Stimulated activated CD4-positive, alpha-beta T cell treated with anti-CD3 and anti-CD28 coated beads, Interleukin-15, amount 100 ng/mL, for 1 hour (primary cell): Measurements from ENCODE around the gene HDAC4.

Experiments used
- DNase-seq, 2 donors: peaks; one replicate each; pipeline ENCODE4 v3.0.0-alpha.2; 2020; ENCODE audit warnings: low read depth in 1 of 2, low spot score in 1 of 2

The HDAC4 gene

DNA sequence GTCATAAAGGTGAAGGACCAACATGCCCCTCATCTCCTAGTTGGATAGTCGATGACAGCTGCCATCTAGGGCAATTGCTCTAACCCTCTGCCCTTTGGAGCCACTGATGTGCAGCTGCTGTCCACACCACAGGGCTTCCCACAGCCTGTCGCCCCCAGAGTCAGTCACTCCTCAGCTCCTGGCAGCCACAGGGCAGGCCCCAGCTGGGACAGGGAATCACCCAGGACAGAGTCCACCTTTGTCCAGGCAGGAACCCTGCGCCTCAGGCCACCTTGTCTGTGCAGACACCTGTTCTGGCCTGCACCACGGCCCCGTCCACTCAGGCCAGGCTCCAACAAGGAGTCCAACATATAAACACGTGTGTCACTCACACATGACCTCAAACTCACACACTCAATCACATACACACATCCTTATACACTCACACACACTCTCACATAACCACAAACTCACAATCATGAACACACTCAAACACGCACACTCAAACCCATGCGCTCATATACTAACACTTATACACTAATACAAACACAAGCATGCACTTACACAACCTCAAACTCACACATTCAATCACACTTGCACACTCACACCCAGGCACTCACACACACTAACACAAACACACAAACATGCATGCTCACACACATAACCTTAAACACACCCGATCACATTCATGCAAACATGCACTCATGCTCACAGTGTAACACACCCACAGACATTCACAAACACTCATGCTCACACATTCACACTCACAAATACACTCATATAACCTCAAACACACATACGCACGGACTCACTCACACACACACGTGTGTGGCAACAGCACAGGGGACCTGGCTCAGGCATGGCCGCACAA lies 29.7 kb downstream of the HDAC4 start:
- DNase-seq = no peak

DNA sequence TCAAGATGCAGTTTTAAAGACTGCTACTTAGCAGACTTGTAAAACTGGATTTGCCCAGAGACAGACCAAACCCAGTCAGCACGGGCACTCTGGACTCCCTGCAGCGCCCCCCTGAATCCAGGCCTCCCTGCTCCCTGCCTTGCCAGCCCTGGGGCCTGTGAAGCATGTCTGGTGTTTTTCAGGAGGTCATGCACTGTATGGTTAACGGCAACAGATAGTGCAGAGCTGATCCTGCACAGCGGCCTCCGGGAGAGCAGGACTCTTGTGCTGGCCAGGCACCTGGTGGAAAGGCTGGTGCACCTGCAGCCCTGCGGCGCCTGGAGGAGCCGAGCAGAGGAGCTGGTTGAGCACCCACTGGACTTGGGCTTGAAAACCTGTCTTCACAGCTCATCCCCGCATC lies 30.4 kb downstream of the HDAC4 start:
- no peak for DNase-seq

GRCh38 chr2:239369631-239370161 lies 31.1 kb downstream of the HDAC4 start:
- DNase-seq = peak; percentile 42 to 49

DNA sequence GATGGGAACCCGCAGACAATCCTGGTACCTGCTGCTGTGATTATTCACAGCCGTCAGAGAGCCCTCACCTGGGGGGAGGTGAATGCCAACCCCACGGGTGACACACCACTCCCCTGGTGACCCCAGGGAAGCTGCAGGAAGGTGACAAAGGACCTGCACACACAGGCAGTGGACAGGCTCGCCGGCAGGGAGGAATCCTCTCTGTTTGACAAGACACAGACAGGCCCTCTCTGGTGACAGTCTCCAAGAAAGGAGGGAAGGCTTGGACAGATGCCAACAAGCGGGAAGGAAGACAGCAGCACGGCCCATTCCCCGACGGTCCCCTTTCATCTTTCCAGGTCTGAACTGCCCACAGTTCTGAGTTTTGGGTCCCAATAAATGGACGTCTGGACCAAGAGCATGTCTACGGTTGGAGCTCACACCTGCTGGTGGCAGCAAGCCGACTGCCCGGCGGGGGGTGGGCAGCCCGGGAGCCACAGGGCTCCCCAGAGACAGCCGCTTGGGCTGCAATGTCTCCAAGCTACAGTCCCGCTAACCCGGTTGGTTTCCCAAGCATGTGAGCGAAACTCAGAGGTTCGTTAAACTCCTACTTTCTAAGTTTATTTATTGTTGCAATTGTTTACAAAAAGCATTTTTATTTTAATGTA lies 31.8 kb downstream of the HDAC4 start:
- DNase-seq = no peak

DNA sequence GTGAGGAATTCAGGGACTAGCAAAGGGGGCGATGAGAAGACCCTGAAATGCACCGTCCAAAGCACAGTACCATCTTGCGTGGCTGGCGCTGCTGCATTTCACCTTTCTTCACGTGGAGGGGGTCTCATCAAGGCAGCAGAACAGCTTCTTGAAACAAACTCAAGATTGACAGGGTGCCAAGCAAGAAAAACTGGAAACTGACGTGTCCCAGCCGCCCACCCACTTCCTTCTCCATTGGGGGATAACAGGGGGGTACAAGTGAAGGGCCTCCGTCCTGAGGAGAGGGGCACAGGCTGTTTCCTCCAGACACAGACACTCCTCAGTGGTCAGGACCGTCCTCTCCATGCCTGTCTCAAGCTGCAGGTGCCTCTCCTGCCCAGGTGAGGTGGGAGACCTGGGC lies 32.5 kb downstream of the HDAC4 start:
- DNase-seq = no peak

GRCh38 chr2:239366740-239367139 lies 34.1 kb downstream of the HDAC4 start:
- no peak for DNase-seq

GRCh38 chr2:239365782-239366435 lies 34.9 kb downstream of the HDAC4 start:
- no peak for DNase-seq

- no peak for DNase-seq
Measured at GRCh38 chr2:239365071-239365781, 35.6 kb downstream of the HDAC4 start.

GRCh38 chr2:239363946-239364637 lies 36.7 kb downstream of the HDAC4 start:
- DNase-seq = no peak

DNA sequence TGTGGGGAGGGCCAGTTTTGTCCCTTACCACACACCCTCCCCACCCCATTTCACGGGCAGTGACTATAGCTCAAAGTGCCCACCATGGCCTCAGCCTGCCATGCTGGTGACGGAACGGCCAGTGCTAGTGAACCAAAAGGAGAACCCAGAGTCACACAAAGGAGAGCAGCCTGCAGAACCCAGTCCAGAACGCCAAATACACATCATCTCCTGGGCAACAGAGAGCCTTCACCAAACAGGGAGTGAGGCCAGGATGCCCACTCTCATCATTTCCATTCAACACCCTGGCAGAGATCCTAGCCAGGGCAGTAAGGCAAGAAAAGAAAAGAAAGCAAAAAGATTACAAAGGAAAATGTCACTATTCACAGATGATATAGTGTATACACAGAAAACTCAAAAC lies 38.3 kb downstream of the HDAC4 start:
- DNase-seq = no peak

DNA sequence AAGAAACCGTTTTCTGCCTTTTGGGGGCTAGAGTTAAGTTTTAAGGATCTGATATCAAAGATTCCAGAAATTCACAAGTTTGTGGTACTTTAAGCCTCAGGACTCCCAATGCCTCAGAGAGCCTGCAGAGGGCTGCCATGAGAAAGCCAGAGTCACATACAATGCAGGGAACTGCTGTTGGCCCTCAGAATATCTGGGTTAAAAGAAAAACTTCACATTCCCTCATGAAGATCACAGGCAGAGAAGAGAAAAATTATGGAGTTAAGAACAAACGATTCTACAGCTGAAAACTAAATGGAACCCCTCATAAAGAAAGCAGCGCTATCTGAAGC lies 39.5 kb downstream of the HDAC4 start:
- DNase-seq = no peak

GRCh38 chr2:239360421-239361310 lies 40.2 kb downstream of the HDAC4 start:
- DNase-seq = no peak

- DNase-seq = no peak
Measured at GRCh38 chr2:239360008-239360407, 40.8 kb downstream of the HDAC4 start.

DNA sequence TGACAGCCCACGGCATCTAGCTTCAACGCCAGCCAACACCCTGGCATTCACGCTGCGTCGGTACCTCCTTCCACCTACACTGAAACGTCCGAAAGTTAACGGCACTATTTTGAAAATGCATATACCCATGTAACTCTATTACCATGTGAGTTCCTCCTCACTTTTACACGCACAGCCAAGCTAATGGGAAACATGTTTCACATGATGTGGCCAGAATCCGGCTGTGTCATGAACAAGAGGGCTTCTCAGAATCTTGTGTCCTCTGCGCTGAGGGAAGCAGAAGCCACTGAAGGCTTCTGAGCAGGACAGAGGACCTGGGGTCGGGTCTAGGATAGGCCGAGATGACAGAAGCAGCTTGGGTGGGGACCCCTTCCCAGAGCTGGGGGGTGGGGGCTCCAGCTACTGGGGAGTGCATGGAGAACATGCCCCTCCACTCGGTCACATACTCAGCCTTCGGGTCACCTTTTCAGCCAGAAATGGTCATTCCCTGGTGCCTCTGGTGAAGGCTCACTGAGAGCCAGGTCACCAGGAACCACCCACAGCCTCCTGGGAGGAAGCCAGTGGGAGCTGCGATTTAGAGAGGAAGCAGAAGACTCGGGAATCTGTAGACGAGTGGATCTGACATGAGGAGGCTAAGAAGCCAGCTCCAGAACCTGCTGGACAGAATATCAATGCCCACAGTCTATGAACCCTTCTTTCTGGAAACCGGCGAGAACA lies 41.5 kb downstream of the HDAC4 start:
- DNase-seq = no peak

DNA sequence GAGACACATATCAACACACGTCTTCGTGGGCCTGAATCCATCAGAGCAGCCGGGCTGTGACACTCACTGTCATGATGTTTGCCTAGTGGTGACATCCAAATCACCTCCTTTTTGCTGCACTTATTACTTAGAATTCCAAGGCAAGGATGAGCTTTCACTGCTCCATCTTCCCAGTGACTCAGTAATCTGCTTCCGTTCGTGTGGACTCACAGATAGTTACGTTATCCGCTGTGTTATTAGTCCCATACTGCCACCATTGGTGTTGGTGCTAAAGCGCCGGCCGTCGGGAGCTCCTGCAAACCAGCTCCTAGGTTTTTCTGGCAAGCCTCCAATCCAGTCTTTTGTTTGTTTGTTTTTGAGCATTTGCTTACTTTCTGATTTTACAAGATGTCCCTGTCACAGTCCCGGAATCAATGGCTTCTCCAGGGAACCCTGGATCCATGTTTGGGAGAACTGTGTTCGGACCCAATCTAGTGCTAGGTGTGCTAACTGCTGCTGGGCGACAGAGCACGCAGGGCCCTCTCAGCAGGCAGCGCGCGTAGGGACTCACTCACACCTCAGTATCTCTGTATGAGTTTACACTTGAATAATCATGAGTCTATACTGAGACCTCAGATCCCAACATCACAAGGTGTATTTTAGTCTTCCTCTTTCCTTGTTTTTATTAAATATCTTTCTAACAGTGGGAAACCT lies 42.6 kb downstream of the HDAC4 start:
- no peak for DNase-seq

DNA sequence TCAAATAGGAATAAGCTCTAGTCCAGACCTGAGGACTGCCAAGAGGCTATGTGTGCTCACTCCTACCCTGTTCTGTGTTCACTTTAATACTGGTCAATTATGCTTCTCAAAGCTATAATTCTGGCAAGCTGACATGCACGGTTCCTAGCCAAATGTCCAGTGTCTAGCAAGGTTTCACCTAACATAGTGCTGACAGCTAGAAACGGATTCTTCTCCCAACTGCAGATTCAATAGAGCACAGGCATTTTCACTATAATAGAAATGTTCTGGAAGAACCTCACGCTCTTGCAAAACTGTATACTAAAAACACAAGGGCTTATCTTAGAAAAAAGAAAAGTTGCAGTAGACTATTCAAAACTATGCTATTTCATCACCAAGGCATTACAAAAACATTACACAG lies 45.1 kb downstream of the HDAC4 start:
- DNase-seq = no peak

DNA sequence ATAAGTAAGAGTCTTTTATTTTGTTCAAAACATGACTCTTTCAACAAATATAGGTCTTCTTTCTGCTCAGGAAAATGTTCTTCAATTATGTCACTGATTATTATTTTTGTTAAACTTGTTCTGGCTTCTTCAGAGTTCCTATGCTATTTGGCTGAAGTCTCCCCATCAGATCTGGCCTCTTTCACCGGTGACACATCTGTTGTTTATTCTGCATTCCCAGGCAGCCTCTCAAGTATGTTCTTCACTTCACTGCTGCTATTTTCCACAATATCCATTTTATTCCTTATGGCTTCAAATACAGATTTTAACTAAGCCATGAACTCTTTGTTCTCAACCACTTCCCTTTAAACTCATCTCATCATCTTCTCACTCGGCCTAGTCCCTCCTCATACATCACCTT lies 45.7 kb downstream of the HDAC4 start:
- no peak for DNase-seq

DNA sequence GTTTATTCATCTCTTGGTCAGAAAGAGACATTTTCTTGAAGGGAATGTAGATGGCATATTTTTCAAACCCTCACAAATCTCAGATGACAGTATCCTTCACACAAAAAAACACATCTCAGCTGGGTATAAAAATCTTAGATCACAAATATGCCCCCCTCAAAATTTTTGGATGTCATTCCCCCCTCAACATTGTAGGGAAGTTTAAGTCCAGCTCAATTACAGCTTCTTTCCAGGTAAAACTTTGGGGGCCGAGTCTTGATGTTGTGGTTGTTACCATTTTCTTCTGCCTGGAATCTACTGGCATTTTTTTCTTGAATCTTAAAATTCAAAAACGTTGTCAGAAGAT lies 46.1 kb downstream of the HDAC4 start:
- no peak for DNase-seq
